HL-60 (cell line): ENCODE results near the gene CAST.

Experiments
- DNase-seq, 2 experiments: peaks; one replicate each; pipeline ENCODE4 v3.0.0-alpha.2; 2010 to 2020; ENCODE audit warnings: low read depth in 1 of 2, low spot score in 1 of 2
- H3K27ac ChIP-seq: fragments of 250-450 bp; sonication (Bioruptor Pico); replicated peaks from 2 replicates; pipeline ENCODE4 v1.5.1; 2020; ENCODE audit warnings: mild to moderate bottlenecking, moderate library complexity
- H3K27me3 ChIP-seq: fragments of 250-450 bp; sonication (Bioruptor Pico); 2 replicates; pipeline ENCODE4 v1.5.1; 2021; ENCODE audit warnings: mild to moderate bottlenecking, moderate library complexity; ENCODE audit not compliant: insufficient read depth, poor library complexity, severe bottlenecking
- H3K4me3 ChIP-seq: replicated peaks from 2 replicates; pipeline ENCODE4 v1.5.1; 2011; ENCODE audit warnings: mild to moderate bottlenecking, control low read depth, low read length; ENCODE audit not compliant: insufficient read depth
- GABPA ChIP-seq: IDR thresholded peaks from 2 replicates; pipeline ENCODE4 v1.6.1; 2012; ENCODE audit warnings: low read depth
- POLR2AphosphoS5 ChIP-seq: IDR thresholded peaks from 2 replicates; pipeline ENCODE4 v1.6.1; 2012; ENCODE audit warnings: low read depth
- SPI1 ChIP-seq: IDR thresholded peaks from 2 replicates; pipeline ENCODE4 v1.6.1; 2012; ENCODE audit warnings: low read depth, mild to moderate bottlenecking, borderline replicate concordance
- TF ChIP-seq, protein P1 (sequence below): IDR thresholded peaks from one replicate; pipeline ENCODE4 v1.5.1; 2011; ENCODE audit warnings: low read length, control low read depth, inconsistent platforms; ENCODE audit not compliant: insufficient read depth
- TF ChIP-seq, protein P2 (sequence below): IDR thresholded peaks from 2 replicates; pipeline ENCODE4 v1.6.1; 2012; ENCODE audit warnings: low read depth; ENCODE audit not compliant: insufficient replicate concordance

Gene CAST

DNA sequence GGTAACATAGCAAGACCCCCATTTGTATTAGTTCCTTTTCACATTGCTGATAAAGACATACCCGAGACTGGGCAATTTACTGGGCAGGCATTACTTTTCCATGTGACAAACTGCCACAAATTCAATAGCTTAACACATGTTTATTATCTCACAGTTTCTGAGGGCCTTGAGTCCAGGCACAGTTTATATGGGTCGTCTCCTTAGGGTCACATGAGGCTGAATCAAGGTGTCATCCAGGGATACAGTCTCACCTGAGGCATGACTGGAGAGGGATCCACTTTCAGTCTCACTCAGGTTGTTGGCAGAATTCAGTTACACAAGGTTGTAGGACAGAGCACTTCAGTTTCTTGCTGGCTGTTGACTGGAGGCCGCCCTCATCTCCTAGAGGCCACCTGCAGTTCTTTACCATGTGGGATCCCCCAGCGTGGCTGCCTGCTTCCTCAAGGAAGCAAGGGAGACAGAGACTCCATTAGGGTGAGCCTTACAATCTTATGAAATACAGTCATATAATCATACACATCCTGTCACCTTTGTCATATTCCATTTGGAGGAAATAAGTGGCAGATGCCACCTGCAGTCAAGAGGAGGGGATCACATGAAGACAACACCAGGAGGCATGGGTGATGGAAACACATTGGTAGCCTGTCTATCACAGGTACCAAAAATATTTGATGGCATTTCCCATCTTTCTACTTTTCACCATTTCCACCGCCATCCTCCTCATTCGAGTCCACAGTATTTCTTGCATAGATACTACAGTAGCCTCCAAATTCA is 160.7 kb downstream of the CAST start:
- no peak overlapping the region for H3K27ac ChIP-seq
- TF ChIP-seq, protein P1, sequence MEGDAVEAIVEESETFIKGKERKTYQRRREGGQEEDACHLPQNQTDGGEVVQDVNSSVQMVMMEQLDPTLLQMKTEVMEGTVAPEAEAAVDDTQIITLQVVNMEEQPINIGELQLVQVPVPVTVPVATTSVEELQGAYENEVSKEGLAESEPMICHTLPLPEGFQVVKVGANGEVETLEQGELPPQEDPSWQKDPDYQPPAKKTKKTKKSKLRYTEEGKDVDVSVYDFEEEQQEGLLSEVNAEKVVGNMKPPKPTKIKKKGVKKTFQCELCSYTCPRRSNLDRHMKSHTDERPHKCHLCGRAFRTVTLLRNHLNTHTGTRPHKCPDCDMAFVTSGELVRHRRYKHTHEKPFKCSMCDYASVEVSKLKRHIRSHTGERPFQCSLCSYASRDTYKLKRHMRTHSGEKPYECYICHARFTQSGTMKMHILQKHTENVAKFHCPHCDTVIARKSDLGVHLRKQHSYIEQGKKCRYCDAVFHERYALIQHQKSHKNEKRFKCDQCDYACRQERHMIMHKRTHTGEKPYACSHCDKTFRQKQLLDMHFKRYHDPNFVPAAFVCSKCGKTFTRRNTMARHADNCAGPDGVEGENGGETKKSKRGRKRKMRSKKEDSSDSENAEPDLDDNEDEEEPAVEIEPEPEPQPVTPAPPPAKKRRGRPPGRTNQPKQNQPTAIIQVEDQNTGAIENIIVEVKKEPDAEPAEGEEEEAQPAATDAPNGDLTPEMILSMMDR, result no peak
- TF ChIP-seq GABPA, result no peak
- TF ChIP-seq SPI1, result no peak
- TF ChIP-seq, protein P2, sequence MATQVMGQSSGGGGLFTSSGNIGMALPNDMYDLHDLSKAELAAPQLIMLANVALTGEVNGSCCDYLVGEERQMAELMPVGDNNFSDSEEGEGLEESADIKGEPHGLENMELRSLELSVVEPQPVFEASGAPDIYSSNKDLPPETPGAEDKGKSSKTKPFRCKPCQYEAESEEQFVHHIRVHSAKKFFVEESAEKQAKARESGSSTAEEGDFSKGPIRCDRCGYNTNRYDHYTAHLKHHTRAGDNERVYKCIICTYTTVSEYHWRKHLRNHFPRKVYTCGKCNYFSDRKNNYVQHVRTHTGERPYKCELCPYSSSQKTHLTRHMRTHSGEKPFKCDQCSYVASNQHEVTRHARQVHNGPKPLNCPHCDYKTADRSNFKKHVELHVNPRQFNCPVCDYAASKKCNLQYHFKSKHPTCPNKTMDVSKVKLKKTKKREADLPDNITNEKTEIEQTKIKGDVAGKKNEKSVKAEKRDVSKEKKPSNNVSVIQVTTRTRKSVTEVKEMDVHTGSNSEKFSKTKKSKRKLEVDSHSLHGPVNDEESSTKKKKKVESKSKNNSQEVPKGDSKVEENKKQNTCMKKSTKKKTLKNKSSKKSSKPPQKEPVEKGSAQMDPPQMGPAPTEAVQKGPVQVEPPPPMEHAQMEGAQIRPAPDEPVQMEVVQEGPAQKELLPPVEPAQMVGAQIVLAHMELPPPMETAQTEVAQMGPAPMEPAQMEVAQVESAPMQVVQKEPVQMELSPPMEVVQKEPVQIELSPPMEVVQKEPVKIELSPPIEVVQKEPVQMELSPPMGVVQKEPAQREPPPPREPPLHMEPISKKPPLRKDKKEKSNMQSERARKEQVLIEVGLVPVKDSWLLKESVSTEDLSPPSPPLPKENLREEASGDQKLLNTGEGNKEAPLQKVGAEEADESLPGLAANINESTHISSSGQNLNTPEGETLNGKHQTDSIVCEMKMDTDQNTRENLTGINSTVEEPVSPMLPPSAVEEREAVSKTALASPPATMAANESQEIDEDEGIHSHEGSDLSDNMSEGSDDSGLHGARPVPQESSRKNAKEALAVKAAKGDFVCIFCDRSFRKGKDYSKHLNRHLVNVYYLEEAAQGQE, result no peak
- no peak for TF ChIP-seq POLR2AphosphoS5
- H3K4me3 ChIP-seq, result no peak overlapping the region
- no peak for DNase-seq
- no peaks in the 10 kb centered on the region for H3K27me3 ChIP-seq

GRCh38 chr5:96823900-96824380 is 161.8 kb downstream of the CAST start:
- H3K4me3 ChIP-seq, result no peak overlapping the region
- no peaks in the 10 kb centered on the region for H3K27me3 ChIP-seq
- DNase-seq, result no peak
- TF ChIP-seq, protein P2, result no peak
- H3K27ac ChIP-seq, result no peak overlapping the region
